GM15510 (cell line): ENCODE data around the gene IPO4.

Experiments
- POLR2A ChIP-seq: IDR thresholded peaks from 3 replicates; pipeline ENCODE4 v1.6.1; 2011; ENCODE audit warnings: borderline replicate concordance; ENCODE audit not compliant: insufficient read length; ENCODE audit errors: extremely low read depth

Gene IPO4

DNA sequence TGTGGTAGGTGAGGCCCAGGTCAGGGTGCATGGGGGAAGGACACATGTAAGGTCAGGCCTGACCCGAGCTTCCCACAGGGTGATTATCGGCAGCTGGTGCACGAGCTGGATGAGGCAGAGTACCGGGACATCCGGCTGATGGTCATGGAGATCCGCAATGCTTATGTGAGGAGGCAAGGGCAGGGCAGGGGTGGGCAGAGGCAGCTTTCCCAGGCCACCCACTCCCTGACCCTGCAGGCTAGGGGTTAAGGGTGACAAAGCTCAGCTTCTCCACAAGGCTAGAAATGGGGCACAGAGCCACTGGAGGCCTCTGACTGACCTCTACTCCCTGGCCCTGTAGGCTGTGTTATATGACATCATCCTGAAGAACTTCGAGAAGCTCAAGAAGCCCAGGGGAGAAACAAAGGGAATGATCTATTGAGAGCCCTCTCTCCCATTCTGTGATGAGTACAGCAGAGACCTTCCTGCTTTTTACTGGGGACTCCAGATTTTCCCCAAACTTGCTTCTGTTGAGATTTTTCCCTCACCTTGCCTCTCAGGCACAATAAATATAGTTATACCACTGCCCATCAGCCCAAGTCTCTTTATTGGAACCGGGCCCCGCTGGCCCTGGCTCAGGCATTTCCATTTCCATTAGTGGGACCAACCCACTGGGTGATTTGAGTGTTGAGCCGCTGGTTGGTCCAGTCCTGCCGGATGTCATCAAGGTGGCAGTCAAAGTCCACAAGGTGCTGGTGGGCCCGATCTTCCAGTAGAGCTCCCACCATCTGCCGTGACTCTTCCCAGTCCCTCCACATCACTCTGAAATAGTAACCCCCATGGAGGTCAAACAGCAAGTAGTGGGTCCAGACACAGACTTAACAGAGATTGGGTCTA lies 50.0 kb downstream of the IPO4 start:
- TF ChIP-seq POLR2A, result no peak

DNA sequence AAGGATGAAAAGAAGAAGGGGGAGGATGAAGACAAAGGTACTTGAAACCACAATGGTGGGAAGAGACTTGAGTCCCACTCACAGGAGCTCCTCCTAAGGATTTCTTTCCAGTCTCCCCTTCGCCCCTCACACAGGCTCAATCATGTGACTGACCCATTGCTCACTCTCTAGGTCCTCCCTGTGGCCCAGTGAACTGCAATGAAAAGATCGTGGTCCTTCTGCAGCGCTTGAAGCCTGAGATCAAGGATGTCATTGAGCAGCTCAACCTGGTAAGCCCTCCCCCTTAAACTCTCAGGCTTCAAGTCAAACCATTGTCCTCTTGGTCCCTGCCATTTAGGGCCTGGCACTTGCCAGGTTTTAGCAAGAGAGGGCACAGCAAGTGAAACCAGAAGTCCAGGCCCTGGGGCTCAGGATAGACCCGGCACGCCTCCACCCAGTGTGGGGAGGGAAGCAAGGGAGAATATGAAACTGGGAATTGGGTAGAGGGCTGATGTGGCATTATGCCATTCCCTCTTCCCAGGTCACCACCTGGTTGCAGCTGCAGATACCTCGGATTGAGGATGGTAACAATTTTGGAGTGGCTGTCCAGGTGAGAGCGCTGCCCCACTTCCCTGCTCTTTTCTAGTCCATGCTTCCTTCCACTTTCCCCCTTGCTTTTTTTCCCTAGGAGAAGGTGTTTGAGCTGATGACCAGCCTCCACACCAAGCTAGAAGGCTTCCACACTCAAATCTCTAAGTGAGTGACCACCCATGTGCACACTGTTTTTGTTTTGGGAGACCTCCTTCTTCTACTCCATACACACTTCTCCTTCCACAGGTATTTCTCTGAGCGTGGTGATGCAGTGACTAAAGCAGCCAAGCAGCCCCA lies 50.9 kb downstream of the IPO4 start:
- no peak for TF ChIP-seq POLR2A

DNA sequence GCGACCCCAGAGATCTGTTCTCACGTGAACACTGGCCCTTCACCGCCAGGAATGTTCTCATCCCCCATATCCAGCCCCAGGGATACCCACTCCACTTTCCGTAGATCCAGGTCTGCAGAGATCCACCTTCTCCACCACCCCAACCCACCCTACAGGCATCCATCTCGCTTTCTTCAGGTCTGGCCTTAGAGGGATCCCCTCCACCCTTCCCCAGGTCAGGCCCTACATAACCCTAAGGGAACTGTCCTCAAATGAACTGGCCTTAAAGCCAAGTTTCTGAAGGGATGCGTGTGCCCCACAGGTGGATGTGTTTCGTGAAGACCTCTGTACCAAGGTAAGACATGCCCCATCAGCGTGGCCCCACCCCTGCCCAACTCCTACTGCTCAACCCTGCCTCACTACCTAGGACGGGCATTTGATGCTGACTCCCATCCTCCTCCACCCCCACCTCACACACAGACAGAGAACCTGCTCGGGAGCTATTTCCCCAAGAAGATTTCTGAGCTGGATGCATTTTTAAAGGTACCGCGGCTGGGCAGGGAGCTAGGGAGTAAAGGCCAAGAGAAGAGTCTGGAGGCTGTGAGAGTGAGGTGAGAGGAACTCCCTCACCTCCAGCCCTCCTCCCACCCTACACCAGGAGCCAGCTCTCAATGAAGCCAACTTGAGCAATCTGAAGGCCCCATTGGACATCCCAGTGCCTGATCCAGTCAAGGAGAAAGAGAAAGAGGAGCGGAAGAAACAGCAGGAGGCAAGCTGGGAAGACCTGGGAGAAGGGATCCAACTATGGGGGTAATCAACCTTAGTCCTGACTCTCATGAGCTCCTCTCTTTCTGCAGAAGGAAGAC lies 51.7 kb downstream of the IPO4 start:
- no peak for TF ChIP-seq POLR2A

DNA sequence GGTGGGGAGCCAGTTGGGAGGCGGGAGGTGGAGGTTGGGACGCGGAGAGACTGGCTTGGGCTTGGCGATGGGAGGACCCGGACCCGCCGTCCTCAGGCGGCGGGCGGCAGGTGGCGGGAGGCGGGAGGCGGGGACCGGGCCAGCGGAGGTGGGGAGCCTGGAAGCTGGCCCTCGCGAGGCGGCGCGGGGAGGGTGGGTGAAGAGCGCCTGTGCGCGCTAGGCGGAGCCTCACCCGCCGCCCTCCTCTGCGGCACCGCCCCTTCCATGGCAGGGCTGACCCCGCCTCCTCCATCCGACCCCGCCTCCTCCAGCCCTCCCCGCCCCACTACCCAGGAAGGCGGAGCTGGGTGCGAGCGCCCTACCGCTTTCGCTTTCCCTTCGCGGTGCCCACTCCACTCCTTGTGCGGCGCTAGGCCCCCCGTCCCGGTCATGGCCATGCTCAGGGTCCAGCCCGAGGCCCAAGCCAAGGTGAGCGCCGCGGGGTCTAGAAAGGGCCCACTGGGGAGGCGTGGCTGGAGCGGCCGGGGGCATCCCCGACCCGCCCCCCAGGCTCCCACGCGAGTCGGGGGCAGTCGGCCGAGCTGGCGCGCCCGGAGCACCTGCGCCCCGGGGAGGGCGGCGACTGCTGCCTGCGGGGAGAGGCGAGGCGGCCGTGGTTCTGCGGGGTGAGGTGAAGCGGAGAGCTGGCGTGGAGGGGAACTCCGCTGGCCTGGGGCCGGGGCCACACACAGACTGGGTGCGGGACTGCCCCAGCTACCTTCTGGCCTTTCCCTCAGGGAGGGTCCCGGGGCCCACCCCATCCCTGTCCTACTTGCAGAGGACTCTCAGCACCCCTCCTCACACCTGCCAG lies 52.6 kb downstream of the IPO4 start, which contains the start of gene PSME1:
Gene PSME1 (plus strand): TSS at position 361 of the 850 bp plus-strand sequence. CDS start 69 bp downstream, at position 430.
- TF ChIP-seq POLR2A, result peak; percentile 77

DNA sequence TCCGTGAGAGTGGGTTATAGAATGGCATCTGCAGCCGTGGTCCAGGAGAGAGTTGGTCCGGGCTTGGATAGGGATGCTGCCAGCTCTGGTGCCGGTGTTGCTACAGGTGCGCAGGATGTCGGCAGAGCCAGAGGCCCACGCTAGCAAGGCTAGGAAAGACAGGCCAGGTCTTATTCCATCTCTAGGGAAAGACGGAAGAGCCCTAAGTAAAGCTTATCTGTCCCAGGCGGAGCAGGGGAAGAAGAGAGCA lies 53.1 kb downstream of the IPO4 start:
- no peak for TF ChIP-seq POLR2A

DNA sequence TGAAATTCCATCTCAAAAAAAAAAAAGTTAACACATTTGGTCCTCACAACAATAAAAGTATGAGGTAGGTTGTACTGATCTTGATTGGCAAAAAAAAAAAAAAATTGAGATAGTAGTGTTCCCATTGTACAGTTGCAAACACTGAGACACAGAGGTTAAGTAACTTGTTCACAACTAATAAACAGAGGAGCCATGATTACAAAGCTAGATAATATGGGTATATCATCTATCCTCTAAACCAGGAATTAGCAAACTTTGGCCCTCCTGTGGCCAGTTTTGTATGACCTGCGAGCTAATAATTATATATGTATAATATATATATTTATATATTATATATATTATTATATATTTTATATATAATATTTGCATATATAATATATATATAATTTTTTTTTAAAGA lies 54.9 kb downstream of the IPO4 start:
- TF ChIP-seq POLR2A, result no peak

DNA sequence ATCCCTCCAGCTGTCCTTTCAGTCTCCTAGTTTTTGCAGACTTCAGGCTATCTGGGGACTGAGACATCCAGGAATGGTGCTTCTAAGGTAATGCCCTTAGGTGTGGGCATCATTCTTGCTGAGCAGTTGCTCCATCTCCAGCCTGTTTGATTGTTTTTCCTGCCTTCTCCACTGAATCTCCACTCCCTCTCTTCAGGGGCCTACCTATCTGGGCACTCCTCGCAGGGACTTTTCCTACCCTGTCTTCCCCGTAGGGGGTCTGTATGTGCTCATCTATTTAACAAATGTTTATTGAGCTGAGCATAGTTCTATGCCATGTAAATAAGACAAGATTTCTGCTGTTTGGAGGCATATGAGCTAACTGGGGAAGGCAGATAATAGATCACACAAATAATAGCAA lies 55.6 kb downstream of the IPO4 start:
- no peak for TF ChIP-seq POLR2A

DNA sequence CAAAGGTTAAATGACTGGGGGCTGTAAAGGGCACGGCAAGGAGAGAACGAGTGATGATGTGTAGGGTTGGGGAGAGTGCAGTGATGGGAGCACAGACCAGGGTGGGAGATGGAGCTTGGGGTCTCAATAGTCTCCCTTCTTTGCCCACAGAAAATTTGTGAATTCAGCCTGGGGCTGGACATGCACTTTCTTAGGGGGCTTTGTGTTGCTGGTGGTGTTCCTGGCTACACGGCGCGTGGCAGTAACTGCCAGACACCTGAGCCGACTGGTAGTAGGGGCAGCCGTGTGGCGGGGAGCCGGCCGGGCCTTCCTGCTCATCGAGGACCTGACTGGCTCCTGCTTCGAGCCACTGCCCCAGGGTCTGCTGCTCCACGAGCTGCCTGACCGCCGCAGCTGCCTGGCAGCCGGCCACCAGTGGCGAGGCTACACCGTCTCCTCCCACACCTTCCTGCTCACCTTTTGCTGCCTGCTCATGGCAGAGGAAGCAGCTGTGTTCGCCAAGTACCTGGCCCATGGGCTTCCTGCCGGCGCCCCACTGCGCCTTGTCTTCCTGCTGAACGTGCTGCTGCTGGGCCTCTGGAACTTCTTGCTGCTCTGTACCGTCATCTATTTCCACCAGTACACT lies 56.4 kb downstream of the IPO4 start:
- TF ChIP-seq POLR2A, result no peak

DNA sequence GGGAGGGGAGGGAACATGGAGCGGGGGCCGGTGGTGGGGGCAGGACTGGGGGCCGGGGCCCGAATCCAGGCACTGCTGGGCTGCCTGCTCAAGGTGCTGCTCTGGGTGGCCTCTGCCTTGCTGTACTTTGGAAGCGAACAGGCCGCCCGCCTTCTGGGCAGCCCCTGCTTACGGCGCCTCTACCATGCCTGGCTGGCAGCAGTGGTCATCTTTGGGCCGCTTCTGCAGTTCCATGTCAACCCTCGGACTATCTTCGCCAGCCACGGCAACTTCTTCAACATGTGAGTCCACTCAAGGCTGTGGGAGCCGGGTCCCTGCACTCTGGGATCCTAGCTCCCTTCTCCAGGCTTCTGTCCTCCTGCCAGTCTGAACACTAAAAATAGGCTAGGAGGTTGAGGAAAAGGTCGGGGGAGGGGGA lies 57.1 kb downstream of the IPO4 start:
- TF ChIP-seq POLR2A, result no peak

DNA sequence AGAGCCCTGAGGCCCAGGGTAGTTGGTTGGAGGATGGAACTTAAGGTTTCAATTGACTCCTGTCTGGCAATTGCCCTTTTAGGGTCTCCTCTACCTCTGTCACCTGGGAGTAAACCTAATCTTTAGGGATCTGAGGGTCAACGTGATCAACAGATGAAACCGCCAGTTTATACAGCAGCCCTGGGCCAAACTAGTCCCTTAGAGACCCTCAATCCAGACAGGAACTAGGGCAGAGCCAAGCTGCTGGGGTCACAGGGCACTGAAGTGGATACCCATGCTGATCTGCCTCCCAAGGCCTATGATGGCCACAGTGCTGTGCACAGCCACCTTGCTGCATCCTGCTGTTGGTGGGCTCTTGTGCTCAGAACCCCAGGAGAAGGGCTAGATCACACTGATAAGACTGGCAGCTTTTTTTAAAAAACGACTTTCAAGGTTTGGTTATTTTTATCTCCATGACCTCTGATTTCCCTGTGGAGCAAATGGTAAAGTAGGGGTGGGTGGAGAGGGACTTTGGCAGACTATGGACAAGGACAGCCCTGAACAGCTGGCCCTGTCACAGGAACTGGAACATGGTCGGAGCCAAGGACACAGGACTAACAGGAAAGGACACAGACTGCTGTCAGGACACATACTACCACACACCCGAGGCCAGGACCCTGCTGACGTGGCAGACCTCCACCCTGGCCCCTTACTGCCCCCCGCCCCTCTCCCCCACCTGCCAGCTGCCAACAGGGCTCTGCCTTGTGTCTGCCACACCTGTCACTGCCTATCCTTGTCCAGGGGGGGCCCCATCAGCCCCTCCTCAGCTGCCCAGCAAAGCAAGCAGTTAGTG lies 57.7 kb downstream of the IPO4 start:
- TF ChIP-seq POLR2A, result no peak

DNA sequence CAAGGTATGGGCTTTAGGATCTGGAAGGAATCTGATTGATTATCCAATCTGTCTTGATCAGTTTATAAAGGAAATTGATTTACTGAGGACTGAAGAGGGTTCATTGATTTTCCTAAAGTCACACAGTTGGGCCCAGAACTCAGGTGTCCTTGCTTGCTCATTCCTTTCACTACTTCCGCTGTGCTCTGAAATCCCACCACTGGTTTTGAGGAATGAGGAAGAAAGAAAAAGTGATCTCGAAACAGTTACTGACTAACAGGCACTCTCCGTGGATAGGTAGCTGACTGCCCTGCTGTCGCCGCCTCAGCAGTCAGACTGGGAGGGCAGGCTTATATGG lies 58.3 kb downstream of the IPO4 start, which contains the start of gene FITM1:
Gene FITM1 (plus strand): TSS at position 280 of the 337 bp plus-strand sequence. CDS start 905 bp downstream, outside the sequence.
- no peak for TF ChIP-seq POLR2A
